ENCODE data around the gene FAM229A. TPM values are rescaled to one million over a fixed set of nuclear protein-coding genes. Genes with fewer than 3 reads are reported as not detected.

FAM229A gene
- polyA plus RNA-seq, 2 donors = 2.9 to 5.9 TPM

GRCh38 chr1:32333251-32333963 is 28.9 kb downstream of the FAM229A start:
- Histone ChIP-seq H3K9me3 (ENCODE audit: control insufficient read depth in 2 of 2, insufficient read depth in 1 of 2, low read depth in 1 of 2, low read length in 1 of 2) (no peaks in the 10 kb centered on the region), H3K4me1 (ENCODE audit: control insufficient read depth in 2 of 2, insufficient read depth in 2 of 2, low read length in 1 of 2) (peaks cover 5 to 8% of the 10 kb centered on the region in 2 donors), H3K4me3 (ENCODE audit: low read depth in 1 of 2, low read length in 2 of 2) (no peak overlapping the region), H3K27me3 (ENCODE audit: control insufficient read depth in 1 of 2, insufficient read depth in 2 of 2, low read length in 2 of 2) (no peaks in the 10 kb centered on the region), H3K27ac (ENCODE audit: low read depth in 2 of 2, low read length in 1 of 2) (no peak overlapping the region), H3K36me3 (ENCODE audit: control insufficient read depth in 2 of 2, insufficient read depth in 2 of 2, low read length in 1 of 2) (peaks cover 16 to 36% of the 10 kb centered on the region in 2 donors)
- 63 to 77% methylated on average over 3 of the region's 3 CpGs for WGBS, 2 donors

- 55 to 56% methylated on average over 3 of the region's 3 CpGs for WGBS, 2 donors
- no peak overlapping the region for H3K4me3 ChIP-seq (ENCODE audit: low read depth in 1 of 2, low read length in 2 of 2)
- H3K9me3 ChIP-seq (ENCODE audit: control insufficient read depth in 2 of 2, insufficient read depth in 1 of 2, low read depth in 1 of 2, low read length in 1 of 2) = no peaks in the 10 kb centered on the region
- peak overlapping the region in 1 of 2 donors; percentile 33 for H3K27ac ChIP-seq (ENCODE audit: low read depth in 2 of 2, low read length in 1 of 2)
- H3K4me1 ChIP-seq (ENCODE audit: control insufficient read depth in 2 of 2, insufficient read depth in 2 of 2, low read length in 1 of 2) = peaks cover 5 to 8% of the 10 kb centered on the region in 2 donors
- no peaks in the 10 kb centered on the region for H3K27me3 ChIP-seq (ENCODE audit: control insufficient read depth in 1 of 2, insufficient read depth in 2 of 2, low read length in 2 of 2)
- peaks cover 19 to 38% of the 10 kb centered on the region in 2 donors for H3K36me3 ChIP-seq (ENCODE audit: control insufficient read depth in 2 of 2, insufficient read depth in 2 of 2, low read length in 1 of 2)
Observed at GRCh38 chr1:32332290-32333079, 29.8 kb downstream of the FAM229A start.

DNA sequence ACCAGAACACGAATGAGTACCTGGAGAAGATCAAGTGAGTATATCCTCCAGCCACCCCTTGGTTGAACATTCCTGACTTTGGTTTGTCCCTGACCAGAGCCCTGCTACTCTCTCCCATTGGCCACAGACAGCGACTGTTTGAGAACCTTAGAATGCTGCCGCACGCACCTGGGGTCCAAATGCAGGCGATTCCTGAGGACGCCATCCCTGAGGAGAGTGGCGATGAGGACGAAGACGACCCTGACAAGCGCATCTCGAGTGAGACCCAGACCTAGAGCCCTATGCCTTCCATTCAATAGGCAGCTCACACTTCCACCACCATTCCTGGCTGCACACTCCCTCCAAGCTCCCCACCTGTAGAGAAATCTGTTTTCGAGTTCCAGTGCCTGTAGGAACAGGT is 30.7 kb downstream of the FAM229A start:
- Histone ChIP-seq H3K4me3 (ENCODE audit: low read depth in 1 of 2, low read length in 2 of 2) (no peak overlapping the region), H3K36me3 (ENCODE audit: control insufficient read depth in 2 of 2, insufficient read depth in 2 of 2, low read length in 1 of 2) (peaks cover 28 to 47% of the 10 kb centered on the region in 2 donors), H3K27me3 (ENCODE audit: control insufficient read depth in 1 of 2, insufficient read depth in 2 of 2, low read length in 2 of 2) (no peaks in the 10 kb centered on the region), H3K9me3 (ENCODE audit: control insufficient read depth in 2 of 2, insufficient read depth in 1 of 2, low read depth in 1 of 2, low read length in 1 of 2) (no peaks in the 10 kb centered on the region), H3K4me1 (ENCODE audit: control insufficient read depth in 2 of 2, insufficient read depth in 2 of 2, low read length in 1 of 2) (peaks cover 4 to 7% of the 10 kb centered on the region in 2 donors), H3K27ac (ENCODE audit: low read depth in 2 of 2, low read length in 1 of 2) (no peak overlapping the region)
- WGBS, 2 donors = 89 to 92% methylated on average over 12 of the region's 12 CpGs

DNA sequence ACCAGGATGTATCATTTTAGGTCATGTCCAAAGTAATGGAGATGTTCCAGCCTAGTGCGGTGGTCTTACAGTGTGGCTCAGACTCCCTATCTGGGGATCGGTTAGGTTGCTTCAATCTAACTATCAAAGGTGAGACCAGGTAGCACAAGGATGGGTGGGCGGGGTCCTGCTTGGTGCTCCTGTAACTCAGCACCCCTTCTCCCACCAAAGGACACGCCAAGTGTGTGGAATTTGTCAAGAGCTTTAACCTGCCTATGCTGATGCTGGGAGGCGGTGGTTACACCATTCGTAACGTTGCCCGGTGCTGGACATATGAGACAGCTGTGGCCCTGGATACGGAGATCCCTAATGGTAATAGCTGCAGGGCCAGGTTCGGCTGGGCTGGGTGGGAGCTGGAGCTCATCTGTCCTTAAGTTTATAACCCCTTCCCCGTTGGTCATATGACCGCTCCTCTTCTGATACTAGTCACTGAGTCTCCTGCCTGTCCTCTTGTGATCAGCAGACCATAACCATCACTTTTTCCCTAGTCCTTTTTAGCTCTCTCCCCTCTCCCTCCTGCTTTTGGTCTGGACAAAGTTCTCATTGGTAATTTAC is 31.6 kb downstream of the FAM229A start:
- Histone ChIP-seq H3K27me3 (ENCODE audit: control insufficient read depth in 1 of 2, insufficient read depth in 2 of 2, low read length in 2 of 2) (no peaks in the 10 kb centered on the region), H3K4me3 (ENCODE audit: low read depth in 1 of 2, low read length in 2 of 2) (no peak overlapping the region), H3K4me1 (ENCODE audit: control insufficient read depth in 2 of 2, insufficient read depth in 2 of 2, low read length in 1 of 2) (peaks cover 0 to 4% of the 10 kb centered on the region in 2 donors), H3K9me3 (ENCODE audit: control insufficient read depth in 2 of 2, insufficient read depth in 1 of 2, low read depth in 1 of 2, low read length in 1 of 2) (no peaks in the 10 kb centered on the region), H3K36me3 (ENCODE audit: control insufficient read depth in 2 of 2, insufficient read depth in 2 of 2, low read length in 1 of 2) (peaks cover 28 to 47% of the 10 kb centered on the region in 2 donors), H3K27ac (ENCODE audit: low read depth in 2 of 2, low read length in 1 of 2) (no peak overlapping the region)
- 92% methylated on average over 12 of the region's 12 CpGs for WGBS, 2 donors

- Histone ChIP-seq H3K27ac (ENCODE audit: low read depth in 2 of 2, low read length in 1 of 2) (no peak overlapping the region), H3K9me3 (ENCODE audit: control insufficient read depth in 2 of 2, insufficient read depth in 1 of 2, low read depth in 1 of 2, low read length in 1 of 2) (no peaks in the 10 kb centered on the region), H3K4me1 (ENCODE audit: control insufficient read depth in 2 of 2, insufficient read depth in 2 of 2, low read length in 1 of 2) (peaks cover 0 to 4% of the 10 kb centered on the region in 2 donors), H3K27me3 (ENCODE audit: control insufficient read depth in 1 of 2, insufficient read depth in 2 of 2, low read length in 2 of 2) (no peaks in the 10 kb centered on the region), H3K4me3 (ENCODE audit: low read depth in 1 of 2, low read length in 2 of 2) (no peak overlapping the region), H3K36me3 (ENCODE audit: control insufficient read depth in 2 of 2, insufficient read depth in 2 of 2, low read length in 1 of 2) (peaks cover 28 to 47% of the 10 kb centered on the region in 2 donors)
- WGBS, 2 donors = 89 to 94% methylated on average over 4 of the region's 4 CpGs
Observed at GRCh38 chr1:32329931-32330466, 32.3 kb downstream of the FAM229A start.

DNA sequence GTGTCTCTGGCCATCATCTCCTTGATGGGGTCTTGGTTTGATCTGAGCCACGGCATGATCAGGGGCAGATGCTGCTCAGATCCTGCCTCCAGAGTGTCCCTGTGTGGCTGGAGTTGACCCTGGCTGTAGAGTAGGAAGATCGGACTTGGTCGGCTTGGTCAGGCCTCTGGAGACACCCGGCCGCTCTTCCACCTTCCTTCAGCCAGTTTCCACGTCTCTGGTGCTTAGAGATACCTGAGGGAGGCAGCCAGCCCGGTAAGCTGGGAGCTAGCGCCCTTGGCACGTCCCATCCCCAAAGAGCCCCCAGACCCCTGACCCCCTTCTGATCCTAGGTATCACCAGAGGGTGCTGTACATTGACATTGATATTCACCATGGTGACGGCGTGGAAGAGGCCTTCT is 35.1 kb downstream of the FAM229A start:
- H3K36me3 ChIP-seq (ENCODE audit: control insufficient read depth in 2 of 2, insufficient read depth in 2 of 2, low read length in 1 of 2) = peaks cover 21 to 44% of the 10 kb centered on the region in 2 donors
- H3K4me3 ChIP-seq (ENCODE audit: low read depth in 1 of 2, low read length in 2 of 2) = no peak overlapping the region
- 94 to 95% methylated on average over 11 of the region's 11 CpGs for WGBS, 2 donors
- H3K4me1 ChIP-seq (ENCODE audit: control insufficient read depth in 2 of 2, insufficient read depth in 2 of 2, low read length in 1 of 2) = no peaks in the 10 kb centered on the region
- no peaks in the 10 kb centered on the region for H3K27me3 ChIP-seq (ENCODE audit: control insufficient read depth in 1 of 2, insufficient read depth in 2 of 2, low read length in 2 of 2)
- no peaks in the 10 kb centered on the region for H3K9me3 ChIP-seq (ENCODE audit: control insufficient read depth in 2 of 2, insufficient read depth in 1 of 2, low read depth in 1 of 2, low read length in 1 of 2)
- H3K27ac ChIP-seq (ENCODE audit: low read depth in 2 of 2, low read length in 1 of 2) = no peak overlapping the region

GRCh38 chr1:32321712-32322291 is 40.5 kb downstream of the FAM229A start:
- WGBS, 2 donors = 36 to 50% methylated on average over 5 of the region's 5 CpGs
- Histone ChIP-seq H3K27me3 (ENCODE audit: control insufficient read depth in 1 of 2, insufficient read depth in 2 of 2, low read length in 2 of 2) (no peaks in the 10 kb centered on the region), H3K4me3 (ENCODE audit: low read depth in 1 of 2, low read length in 2 of 2) (no peak overlapping the region), H3K4me1 (ENCODE audit: control insufficient read depth in 2 of 2, insufficient read depth in 2 of 2, low read length in 1 of 2) (no peaks in the 10 kb centered on the region), H3K9me3 (ENCODE audit: control insufficient read depth in 2 of 2, insufficient read depth in 1 of 2, low read depth in 1 of 2, low read length in 1 of 2) (no peaks in the 10 kb centered on the region), H3K36me3 (ENCODE audit: control insufficient read depth in 2 of 2, insufficient read depth in 2 of 2, low read length in 1 of 2) (peaks cover 7 to 10% of the 10 kb centered on the region in 2 donors), H3K27ac (ENCODE audit: low read depth in 2 of 2, low read length in 1 of 2) (no peak overlapping the region)

- no peak overlapping the region for H3K4me3 ChIP-seq (ENCODE audit: low read depth in 1 of 2, low read length in 2 of 2)
- no peaks in the 10 kb centered on the region for H3K27me3 ChIP-seq (ENCODE audit: control insufficient read depth in 1 of 2, insufficient read depth in 2 of 2, low read length in 2 of 2)
- H3K36me3 ChIP-seq (ENCODE audit: control insufficient read depth in 2 of 2, insufficient read depth in 2 of 2, low read length in 1 of 2) = peaks cover 6 to 9% of the 10 kb centered on the region in 2 donors
- H3K27ac ChIP-seq (ENCODE audit: low read depth in 2 of 2, low read length in 1 of 2) = no peak overlapping the region
- no peaks in the 10 kb centered on the region for H3K4me1 ChIP-seq (ENCODE audit: control insufficient read depth in 2 of 2, insufficient read depth in 2 of 2, low read length in 1 of 2)
- H3K9me3 ChIP-seq (ENCODE audit: control insufficient read depth in 2 of 2, insufficient read depth in 1 of 2, low read depth in 1 of 2, low read length in 1 of 2) = no peaks in the 10 kb centered on the region
- WGBS, 2 donors = 94 to 95% methylated on average over 10 of the region's 10 CpGs
Observed at GRCh38 chr1:32318127-32318869, 44.0 kb downstream of the FAM229A start.

- Histone ChIP-seq H3K4me1 (ENCODE audit: control insufficient read depth in 2 of 2, insufficient read depth in 2 of 2, low read length in 1 of 2) (no peaks in the 10 kb centered on the region), H3K36me3 (ENCODE audit: control insufficient read depth in 2 of 2, insufficient read depth in 2 of 2, low read length in 1 of 2) (peaks cover 4 to 9% of the 10 kb centered on the region in 2 donors), H3K27me3 (ENCODE audit: control insufficient read depth in 1 of 2, insufficient read depth in 2 of 2, low read length in 2 of 2) (no peaks in the 10 kb centered on the region), H3K27ac (ENCODE audit: low read depth in 2 of 2, low read length in 1 of 2) (no peak overlapping the region), H3K4me3 (ENCODE audit: low read depth in 1 of 2, low read length in 2 of 2) (no peak overlapping the region), H3K9me3 (ENCODE audit: control insufficient read depth in 2 of 2, insufficient read depth in 1 of 2, low read depth in 1 of 2, low read length in 1 of 2) (no peaks in the 10 kb centered on the region)
- 78 to 81% methylated on average over 3 of the region's 3 CpGs for WGBS, 2 donors
Observed at GRCh38 chr1:32316903-32317277, 45.4 kb downstream of the FAM229A start.
